ENCODE measurements around the gene LRRK1. TPM values are rescaled to one million over a fixed set of nuclear protein-coding genes. Genes with fewer than 3 reads are reported as not detected.
A peak's percentile ranks its signal among the peaks of the same experiment; 100 is the strongest.

The LRRK1 gene
- polyA plus RNA-seq, 12 donors: 3.9 to 12.8 (median 5.7) TPM; not detected in 1

GRCh38 chr15:101024073-101024695 is 105.0 kb downstream of the LRRK1 start:
- peak; percentile 76 for DNase-seq

DNA sequence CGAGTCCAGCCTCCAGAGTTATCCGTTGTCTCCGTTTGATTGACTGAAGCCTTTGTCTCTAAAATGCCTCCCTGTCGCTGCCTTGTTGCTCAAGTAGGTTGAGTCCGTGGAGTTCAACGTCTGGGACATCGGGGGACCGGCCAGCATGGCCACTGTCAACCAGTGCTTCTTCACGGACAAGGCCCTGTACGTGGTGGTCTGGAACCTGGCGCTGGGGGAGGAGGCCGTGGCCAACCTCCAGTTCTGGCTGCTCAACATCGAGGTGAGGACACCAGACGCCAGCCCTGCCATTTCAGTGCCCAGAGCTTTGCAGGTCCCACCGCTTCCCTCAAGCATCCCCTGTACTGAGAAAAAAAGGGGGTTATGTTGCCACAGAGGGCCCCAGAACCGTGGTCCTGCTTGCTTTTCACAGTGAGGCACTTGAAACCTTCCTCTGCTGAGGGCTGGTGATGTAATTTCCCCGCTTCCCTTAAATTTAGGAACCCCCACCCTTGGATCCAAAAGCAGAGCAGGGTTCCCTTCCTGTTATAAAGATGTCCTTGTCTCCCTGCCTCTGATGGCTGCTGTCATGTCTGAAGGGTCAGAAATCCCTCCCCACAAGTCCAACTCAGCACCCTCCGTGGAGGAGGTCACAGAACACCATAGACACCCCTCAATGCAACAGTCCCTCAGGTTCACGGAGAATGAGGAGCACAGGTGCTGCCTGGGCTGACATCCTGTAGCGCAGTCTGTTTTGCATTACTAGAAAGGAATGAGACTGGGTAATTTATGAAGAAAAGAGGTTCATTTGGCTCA is 105.7 kb downstream of the LRRK1 start:
- no peak for DNase-seq

DNA sequence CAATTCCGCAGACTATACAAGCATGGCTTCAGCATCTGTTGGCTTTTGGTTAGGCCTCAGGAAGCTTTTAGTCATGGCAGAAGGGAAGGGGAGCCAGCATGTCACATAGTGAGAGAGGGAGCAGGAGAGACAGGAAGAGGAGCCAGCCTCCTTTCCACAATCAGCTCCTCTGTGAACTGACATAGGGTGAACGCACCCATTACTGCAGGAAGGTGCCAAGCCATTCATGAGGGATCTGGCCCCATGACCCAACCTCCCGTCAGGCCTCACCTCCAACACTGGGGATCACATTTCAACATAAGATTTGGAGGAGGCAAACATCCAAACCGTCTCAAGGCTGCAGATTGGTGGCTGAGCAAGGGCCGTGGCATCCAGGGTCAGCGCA is 106.3 kb downstream of the LRRK1 start:
- no peak for DNase-seq

DNA sequence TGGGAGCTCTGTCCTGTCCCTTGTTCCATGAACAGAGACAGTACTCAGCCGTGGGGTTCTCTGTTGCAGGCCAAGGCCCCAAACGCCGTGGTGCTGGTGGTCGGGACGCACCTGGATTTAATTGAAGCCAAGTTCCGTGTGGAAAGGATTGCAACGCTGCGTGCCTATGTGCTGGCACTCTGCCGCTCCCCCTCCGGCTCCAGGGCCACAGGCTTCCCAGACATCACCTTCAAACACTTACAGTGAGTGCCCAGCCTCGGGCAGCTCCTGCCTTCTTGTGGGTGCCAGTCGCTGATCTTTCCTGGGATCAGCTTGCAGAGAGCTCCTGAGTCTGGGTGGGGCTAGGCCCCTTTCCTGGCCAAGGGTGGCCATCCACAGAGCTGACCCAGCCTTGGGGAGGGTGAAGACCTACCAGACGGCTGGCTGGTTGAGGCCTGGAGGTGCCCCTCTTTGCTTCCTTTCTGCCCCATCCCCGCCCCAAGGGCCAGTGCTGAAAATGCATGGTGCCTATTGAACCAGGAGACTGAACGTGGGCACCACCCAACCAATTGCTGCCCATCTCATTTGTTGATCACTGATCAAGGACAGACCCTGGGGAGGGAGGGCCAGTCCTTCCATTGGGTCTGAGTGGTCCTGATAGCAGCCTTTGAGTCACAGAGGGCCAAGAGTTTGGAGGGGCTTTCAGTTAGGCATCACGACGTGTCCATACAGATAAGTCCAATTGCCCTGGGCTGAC is 106.9 kb downstream of the LRRK1 start:
- no peak for DNase-seq

- DNase-seq: no peak
Measured at GRCh38 chr15:101026656-101027272, 107.6 kb downstream of the LRRK1 start.

- DNase-seq: no peak
Measured at GRCh38 chr15:101027273-101027901, 108.2 kb downstream of the LRRK1 start.

- no peak for DNase-seq
Measured at GRCh38 chr15:101027920-101028319, 108.8 kb downstream of the LRRK1 start.

- no peak for DNase-seq
Measured at GRCh38 chr15:101028321-101028720, 109.2 kb downstream of the LRRK1 start.

- no peak for DNase-seq
Measured at GRCh38 chr15:101028772-101029438, 109.7 kb downstream of the LRRK1 start.

DNA sequence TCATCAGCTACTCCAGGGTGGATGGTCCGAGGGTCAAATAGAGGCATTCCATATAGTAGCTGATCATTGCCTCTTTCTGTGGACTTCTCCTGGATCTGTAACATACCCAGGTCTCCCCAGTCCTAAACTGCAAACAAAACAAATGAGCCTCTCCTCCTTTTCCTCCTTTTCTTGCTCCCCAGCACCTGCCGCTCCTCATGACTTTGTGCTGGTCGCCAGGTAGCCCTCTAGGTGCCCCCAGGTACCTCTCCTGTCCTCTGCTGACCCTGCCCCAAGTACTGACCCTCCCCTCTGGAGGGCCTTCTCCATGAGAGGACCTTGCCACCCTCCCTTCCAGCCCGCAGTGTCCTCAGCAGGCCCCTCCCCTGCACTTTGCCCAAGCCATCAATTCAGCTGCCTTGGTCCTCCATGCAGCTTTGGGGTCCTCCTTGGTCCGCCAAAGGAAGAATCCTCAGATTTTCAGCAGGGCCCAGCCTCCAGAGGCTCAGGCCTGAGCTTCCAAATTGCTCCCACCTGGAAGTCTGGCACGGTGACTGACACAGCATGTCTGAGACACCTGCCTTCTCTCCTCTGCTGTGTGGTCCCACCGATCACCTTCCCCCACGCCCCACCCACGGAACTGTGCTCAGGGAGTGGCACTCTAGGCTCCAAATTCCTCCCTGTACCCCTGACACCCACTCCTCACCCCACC is 111.0 kb downstream of the LRRK1 start:
- no peak for DNase-seq

DNA sequence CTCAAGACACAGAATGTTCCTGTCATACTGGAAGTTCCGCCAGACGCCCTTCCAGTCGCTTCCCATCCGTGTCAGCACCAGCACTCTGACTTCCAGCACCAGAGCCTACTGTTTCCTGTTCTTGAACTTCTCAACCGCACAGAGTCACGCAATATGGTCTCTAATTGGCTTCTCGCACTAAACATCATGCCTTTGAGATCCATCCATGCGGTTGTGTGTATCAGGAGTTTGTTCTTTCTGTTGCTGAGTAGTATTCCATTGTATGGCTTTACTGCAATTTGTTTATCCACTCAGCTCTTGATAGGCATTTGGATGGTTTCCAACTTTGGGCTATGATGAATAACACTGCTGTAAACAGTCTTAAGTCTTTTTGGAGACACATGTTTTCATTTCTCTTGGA is 112.1 kb downstream of the LRRK1 start:
- no peak for DNase-seq

DNA sequence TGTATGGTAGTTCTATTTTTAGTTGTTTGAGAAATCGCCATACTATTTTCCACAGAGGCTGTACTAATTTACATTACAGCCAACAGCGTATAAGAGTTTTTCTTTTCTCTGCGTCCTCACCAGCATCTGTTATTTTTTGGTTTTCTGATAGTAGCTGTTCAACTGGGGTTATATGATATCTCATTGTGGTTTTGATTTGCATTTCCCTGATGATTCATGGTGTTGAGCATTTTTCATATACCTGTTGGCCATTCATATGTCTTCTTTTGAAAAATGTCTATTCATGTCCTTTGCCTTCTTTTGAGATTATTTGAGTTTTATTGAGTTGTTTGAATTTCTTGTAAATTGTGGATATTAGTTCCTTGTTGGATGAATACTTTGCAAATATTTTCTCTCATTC is 114.6 kb downstream of the LRRK1 start:
- no peak for DNase-seq

GRCh38 chr15:101035611-101036010 is 116.5 kb downstream of the LRRK1 start:
- DNase-seq: no peak

DNA sequence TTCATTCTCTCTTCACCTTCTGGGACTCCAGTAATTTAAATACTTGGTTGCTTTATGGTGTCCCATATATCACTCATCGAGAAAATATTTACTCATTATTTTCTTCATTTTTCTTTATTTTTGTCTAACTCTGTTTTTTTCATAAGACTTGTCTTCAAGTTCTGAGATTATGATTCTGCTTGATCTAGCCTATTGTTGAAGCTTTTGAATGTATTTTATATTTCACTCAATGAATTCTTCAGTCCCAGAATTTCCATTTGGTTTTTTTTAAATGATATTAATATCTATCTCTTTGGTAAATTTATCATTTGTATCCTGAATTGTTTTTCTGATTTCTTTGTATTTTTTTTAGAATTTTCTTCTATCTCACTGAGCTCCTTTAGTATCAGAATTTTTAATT is 117.0 kb downstream of the LRRK1 start:
- no peak for DNase-seq

DNA sequence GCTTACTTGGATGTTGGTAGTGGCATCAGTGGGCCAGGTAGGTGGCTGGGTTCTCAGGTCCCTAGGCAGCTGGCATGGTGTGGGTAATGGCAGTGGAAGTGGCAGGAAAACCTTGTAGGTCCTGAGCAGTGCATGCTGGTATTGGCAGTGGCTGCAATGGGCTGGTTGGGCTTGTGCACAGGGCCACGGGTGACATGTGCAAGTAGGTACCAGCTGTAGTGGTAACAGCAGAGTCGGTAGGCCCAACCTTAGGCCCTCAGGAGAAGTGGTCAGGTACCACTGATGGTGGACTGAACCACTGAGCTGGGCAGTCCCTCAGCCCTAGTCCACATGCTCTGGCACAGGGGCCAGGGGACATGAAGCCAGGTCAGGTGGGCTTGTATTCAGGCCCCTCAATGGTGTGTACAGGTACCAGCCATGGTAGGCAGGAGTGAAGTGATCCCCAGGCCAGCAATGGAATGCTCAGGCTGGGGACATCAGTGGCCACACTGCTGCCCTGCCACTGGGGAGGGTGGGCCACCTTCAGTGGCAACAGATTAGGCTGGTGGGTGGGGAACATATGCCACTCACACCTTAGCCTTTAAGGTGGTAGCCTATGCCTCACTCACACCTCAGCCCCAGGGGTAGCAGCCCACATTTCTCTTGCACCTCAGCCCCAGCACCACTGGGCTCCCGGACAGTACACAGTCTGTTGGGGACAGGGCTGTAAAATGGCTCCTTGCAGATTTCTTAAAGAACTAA is 118.1 kb downstream of the LRRK1 start:
- DNase-seq: no peak

GRCh38 chr15:101038327-101039003 is 119.3 kb downstream of the LRRK1 start:
- no peak for DNase-seq

DNA sequence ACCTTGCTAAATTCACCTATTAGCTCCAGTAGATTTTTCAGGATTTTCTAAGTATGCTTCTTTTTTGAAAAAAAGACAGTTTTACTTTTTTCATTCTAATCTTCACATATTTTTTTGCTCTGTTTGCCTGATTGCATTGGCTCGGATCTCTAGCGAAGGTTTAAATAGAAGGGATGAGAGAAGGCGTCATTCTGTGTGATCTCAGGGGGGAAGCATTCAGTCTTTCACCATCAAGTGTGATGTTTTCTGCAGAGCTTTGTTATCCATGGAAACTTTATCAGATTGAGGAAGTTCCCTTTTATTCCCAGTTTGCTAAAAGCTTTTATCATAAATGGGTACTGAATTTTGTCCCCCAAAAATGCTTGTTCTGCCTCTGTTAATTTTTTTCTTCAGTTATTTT is 120.3 kb downstream of the LRRK1 start:
- no peak for DNase-seq

DNA sequence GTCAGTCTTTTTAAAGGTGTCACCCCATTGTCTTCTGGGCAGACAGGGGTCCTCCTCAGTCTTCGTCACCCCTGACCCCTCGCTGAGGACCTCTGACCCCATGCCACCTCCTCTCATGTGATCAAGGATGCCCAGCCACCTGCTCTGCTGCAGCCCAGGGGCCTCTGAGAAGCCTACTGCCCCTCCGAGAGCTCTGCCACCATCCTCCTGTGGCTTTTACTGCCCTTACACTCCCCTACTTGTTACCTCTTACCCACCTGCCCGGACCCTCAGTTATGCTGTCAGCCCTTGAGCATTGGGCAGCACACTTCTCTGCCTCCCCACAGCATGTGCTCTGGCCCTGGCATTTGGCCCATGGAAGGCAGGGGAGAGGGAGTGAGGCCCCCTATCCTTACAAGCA is 123.2 kb downstream of the LRRK1 start:
- DNase-seq: no peak

DNA sequence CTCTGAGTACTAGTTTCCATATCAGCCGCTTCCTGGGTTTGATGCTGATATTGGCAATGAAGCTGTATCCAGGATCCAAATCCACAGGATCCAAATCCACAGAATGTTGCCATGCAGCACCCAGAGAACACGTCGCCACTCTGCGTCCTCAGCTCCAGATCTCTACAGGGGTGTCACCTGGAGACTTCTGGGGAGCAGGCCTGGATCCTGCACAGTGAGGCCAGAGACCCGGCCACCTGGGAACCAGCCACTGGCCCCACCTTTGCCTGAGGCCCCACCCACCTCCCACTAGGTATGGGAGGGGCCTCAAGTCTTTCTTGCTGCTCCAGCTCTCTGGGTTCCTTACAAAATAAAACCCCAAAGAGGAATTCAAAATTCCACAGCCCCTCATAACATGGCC is 123.9 kb downstream of the LRRK1 start:
- no peak for DNase-seq
